HEK293 (cell line): ENCODE measurements around the gene BCL2L13.

Source experiments
- CTCF ChIA-PET: fragments of 350-600 bp; formaldehyde crosslinking; extraction: SDS; loops from one replicate; lab custom pipeline; 2021; ENCODE audit warnings: antibody characterized with exemption; lab: Yijun Ruan, JAX
- POLR2A ChIA-PET: fragments of 300-600 bp; formaldehyde crosslinking; extraction: SDS; loops from one replicate; lab custom pipeline; 2020; ENCODE audit warnings: antibody characterized with exemption, inconsistent platforms; lab: Yijun Ruan, JAX
- H3K27ac ChIP-seq: fragments of 200-500 bp; sonication (Bioruptor generic); 2 replicates; pipeline ENCODE4 v1.5.1; 2014; ENCODE audit warnings: low read depth, low read length, control low read depth, inconsistent platforms; ENCODE audit errors: extremely low read depth
- H3K36me3 ChIP-seq, 2 experiments: fragments of 200-500 bp in 1 of 2; sonication (Bioruptor generic) in 1 of 2; 1 replicate in 1 of 2; 2 replicates in 1 of 2; pipeline ENCODE4 v1.5.1; 2014 to 2017; ENCODE audit warnings: inconsistent platforms in 2 of 2, low read length in 2 of 2; ENCODE audit not compliant: control insufficient read depth in 2 of 2, insufficient read depth in 1 of 2
- H3K4me1 ChIP-seq: fragments of 200-500 bp; sonication (Bioruptor generic); 2 replicates; pipeline ENCODE4 v1.5.1; 2014; ENCODE audit warnings: mild to moderate bottlenecking, low read length, inconsistent platforms; ENCODE audit not compliant: control insufficient read depth, insufficient read depth
- H3K4me3 ChIP-seq: 2 replicates; pipeline ENCODE4 v1.5.1; 2011; ENCODE audit warnings: low read depth, mild to moderate bottlenecking, control low read depth, low read length, moderate library complexity
- H3K9me3 ChIP-seq: fragments of 200-500 bp; sonication (Bioruptor generic); 2 replicates; pipeline ENCODE4 v1.5.1; 2014; ENCODE audit warnings: low read depth, low read length, inconsistent platforms; ENCODE audit not compliant: control insufficient read depth, insufficient read depth
- MZF1 ChIP-seq: fragments of 450-650 bp; formaldehyde crosslinking; IDR thresholded peaks from 2 replicates; pipeline ENCODE4 v1.5.1; 2017; ENCODE audit warnings: missing biosample characterization, missing genetic modification characterization, borderline replicate concordance
- PRDM10 ChIP-seq: fragments of 450-650 bp; formaldehyde crosslinking; IDR thresholded peaks from 2 replicates; pipeline ENCODE4 v1.5.1; 2016; ENCODE audit warnings: missing biosample characterization, missing genetic modification characterization
- REPIN1 ChIP-seq: fragments of 450-650 bp; formaldehyde crosslinking; IDR thresholded peaks from 2 replicates; pipeline ENCODE4 v1.5.1; 2017; ENCODE audit warnings: missing biosample characterization, missing genetic modification characterization, low read depth
- WT1 ChIP-seq: fragments of 450-650 bp; formaldehyde crosslinking; IDR thresholded peaks from 2 replicates; pipeline ENCODE4 v1.5.1; 2016; ENCODE audit warnings: missing biosample characterization, missing genetic modification characterization
- ZBTB17 ChIP-seq: fragments of 450-650 bp; formaldehyde crosslinking; IDR thresholded peaks from 2 replicates; pipeline ENCODE4 v1.5.1; 2016; ENCODE audit warnings: missing biosample characterization, missing genetic modification characterization
- ZBTB21 ChIP-seq: fragments of 450-650 bp; formaldehyde crosslinking; IDR thresholded peaks from 2 replicates; pipeline ENCODE4 v1.5.1; 2017; ENCODE audit warnings: missing biosample characterization, missing genetic modification characterization
- ZBTB44 ChIP-seq: fragments of 450-650 bp; IDR thresholded peaks from 2 replicates; pipeline ENCODE4 v1.5.1; 2018; ENCODE audit warnings: missing biosample characterization, mild to moderate bottlenecking, missing genetic modification characterization
- ZBTB7A ChIP-seq: fragments of 450-650 bp; formaldehyde crosslinking; IDR thresholded peaks from 2 replicates; pipeline ENCODE4 v1.5.1; 2016; ENCODE audit warnings: low read depth, missing biosample characterization, missing genetic modification characterization
- ZBTB8A ChIP-seq: fragments of 450-650 bp; formaldehyde crosslinking; IDR thresholded peaks from 2 replicates; pipeline ENCODE4 v1.5.1; 2016; ENCODE audit warnings: missing biosample characterization, missing genetic modification characterization
- ZFP3 ChIP-seq: fragments of 450-650 bp; formaldehyde crosslinking; IDR thresholded peaks from 2 replicates; pipeline ENCODE4 v1.5.1; 2016; ENCODE audit warnings: low read depth, missing biosample characterization, missing genetic modification characterization
- ZNF10 ChIP-seq: fragments of 450-650 bp; formaldehyde crosslinking; IDR thresholded peaks from 2 replicates; pipeline ENCODE4 v1.5.1; 2017; ENCODE audit warnings: missing biosample characterization, missing genetic modification characterization
- ZNF169 ChIP-seq: fragments of 450-650 bp; formaldehyde crosslinking; IDR thresholded peaks from 2 replicates; pipeline ENCODE4 v1.5.1; 2016; ENCODE audit warnings: missing biosample characterization, missing genetic modification characterization
- ZNF214 ChIP-seq: fragments of 450-650 bp; formaldehyde crosslinking; IDR thresholded peaks from 2 replicates; pipeline ENCODE4 v1.5.1; 2017; ENCODE audit warnings: missing biosample characterization, mild to moderate bottlenecking, missing genetic modification characterization, borderline replicate concordance
- ZNF221 ChIP-seq: fragments of 450-650 bp; formaldehyde crosslinking; IDR thresholded peaks from 2 replicates; pipeline ENCODE4 v1.5.1; 2017; ENCODE audit warnings: missing biosample characterization, missing genetic modification characterization, borderline replicate concordance
- ZNF223 ChIP-seq: fragments of 450-650 bp; formaldehyde crosslinking; IDR thresholded peaks from 2 replicates; pipeline ENCODE4 v1.5.1; 2016; ENCODE audit warnings: missing biosample characterization, missing genetic modification characterization
- ZNF302 ChIP-seq: fragments of 450-650 bp; formaldehyde crosslinking; IDR thresholded peaks from 2 replicates; pipeline ENCODE4 v1.5.1; 2016; ENCODE audit warnings: missing biosample characterization, missing genetic modification characterization, low read depth
- ZNF341 ChIP-seq: fragments of 450-650 bp; formaldehyde crosslinking; IDR thresholded peaks from 2 replicates; pipeline ENCODE4; 2016; ENCODE audit warnings: low read depth, missing biosample characterization, missing genetic modification characterization
- ZNF37A ChIP-seq: fragments of 450-650 bp; IDR thresholded peaks from 2 replicates; pipeline ENCODE4 v1.5.1; 2018; ENCODE audit warnings: missing biosample characterization, missing genetic modification characterization
- ZNF510 ChIP-seq: fragments of 450-650 bp; formaldehyde crosslinking; IDR thresholded peaks from 2 replicates; pipeline ENCODE4 v1.5.1; 2018; ENCODE audit warnings: mild to moderate bottlenecking, missing genetic modification characterization, missing biosample characterization; ENCODE audit not compliant: insufficient replicate concordance
- ZNF580 ChIP-seq: fragments of 450-650 bp; formaldehyde crosslinking; IDR thresholded peaks from 2 replicates; pipeline ENCODE4 v1.5.1; 2016; ENCODE audit warnings: missing biosample characterization, missing genetic modification characterization
- ZNF621 ChIP-seq: fragments of 450-650 bp; formaldehyde crosslinking; IDR thresholded peaks from 2 replicates; pipeline ENCODE4 v1.5.1; 2017; ENCODE audit warnings: missing biosample characterization, missing genetic modification characterization
- ZNF664 ChIP-seq: fragments of 450-650 bp; formaldehyde crosslinking; IDR thresholded peaks from 2 replicates; pipeline ENCODE4 v1.5.1; 2016; ENCODE audit warnings: missing biosample characterization, missing genetic modification characterization
- ZNF768 ChIP-seq: fragments of 450-650 bp; formaldehyde crosslinking; IDR thresholded peaks from 2 replicates; pipeline ENCODE4 v1.5.1; 2018; ENCODE audit warnings: missing biosample characterization, mild to moderate bottlenecking, missing genetic modification characterization
- ZNF837 ChIP-seq: fragments of 450-650 bp; formaldehyde crosslinking; IDR thresholded peaks from 2 replicates; pipeline ENCODE4 v1.5.1; 2016; ENCODE audit warnings: missing biosample characterization, missing genetic modification characterization

The BCL2L13 gene

GRCh38 chr22:17738386-17739128 is 100.0 kb downstream of the BCL2L13 start:
- Histone ChIP-seq H3K4me1 (no peaks in the 10 kb centered on the region), H3K4me3 (no peak overlapping the region), H3K9me3 (no peaks in the 10 kb centered on the region), H3K27ac (no peak overlapping the region), H3K36me3 (peaks cover 3 to 43% of the 10 kb centered on the region in 2 experiments)
- TF ChIP-seq ZNF37A: no peak
- no peak for TF ChIP-seq ZBTB8A (tag by site-specific recombination)
- no peak for TF ChIP-seq ZNF768
- TF ChIP-seq ZNF580 (tag by site-specific recombination): no peak
- TF ChIP-seq ZNF214 (tag by site-specific recombination): no peak
- no peak for TF ChIP-seq ZNF10
- ChIA-PET CTCF (interaction anchor here (1.2 to 7.1 kb wide), 2 partner anchors 15 to 338 kb away, joined by 3 to 74 read pairs; partner anchors contain the start of gene PEX26), POLR2A (no interaction called here)

- no peaks in the 10 kb centered on the region for H3K4me1 ChIP-seq
- no peak overlapping the region for H3K4me3 ChIP-seq
- ChIA-PET POLR2A (no interaction called here), CTCF (interaction anchor here (7.1 kb wide), 1 partner anchor 337 kb away, joined by 74 read pairs; the partner anchor contains the start of gene PEX26)
- H3K27ac ChIP-seq: no peak overlapping the region
- H3K9me3 ChIP-seq: no peaks in the 10 kb centered on the region
- TF ChIP-seq ZNF510 (tag by site-specific recombination): no peak
- peaks cover 3 to 35% of the 10 kb centered on the region in 2 experiments for H3K36me3 ChIP-seq
These were observed 100.8 kb downstream of the BCL2L13 start for GRCh38 chr22:17739196-17739975.

- ChIA-PET POLR2A (interaction anchor here (0.7 to 1.7 kb wide), 3 partner anchors 32 to 336 kb away, joined by 3 to 9 read pairs (median 3); partner anchors contain the start of gene PEX26), CTCF (interaction anchor here (0.5 to 7.1 kb wide), 35 partner anchors 8 to 334 kb away, joined by 3 to 74 read pairs (median 5); partner anchors contain the start of genes BID and PEX26)
- Histone ChIP-seq H3K4me1 (no peaks in the 10 kb centered on the region), H3K9me3 (no peaks in the 10 kb centered on the region), H3K27ac (no peak overlapping the region), H3K36me3 (peaks cover 0 to 22% of the 10 kb centered on the region in 2 experiments; a peak in 2 of 3 replicates), H3K4me3 (no peak overlapping the region)
- TF ChIP-seq MZF1 (tag by site-specific recombination) (no peak), ZNF621 (tag by site-specific recombination) (no peak), ZNF664 (no peak), ZNF837 (tag by site-specific recombination) (no peak), ZNF169 (no peak), ZBTB17 (tag by site-specific recombination) (no peak), PRDM10 (tag by site-specific recombination) (no peak), ZBTB44 (tag by site-specific recombination) (no peak), ZNF221 (no peak), WT1 (tag by site-specific recombination) (no peak), ZFP3 (tag by site-specific recombination) (no peak), ZBTB21 (tag by site-specific recombination) (no peak), ZBTB7A (no peak), REPIN1 (tag by site-specific recombination) (no peak), ZNF223 (tag by site-specific recombination) (no peak), ZNF302 (tag by site-specific recombination) (no peak), ZNF341 (tag by site-specific recombination) (no peak)
These were observed 103.4 kb downstream of the BCL2L13 start for GRCh38 chr22:17741866-17742526.
